Measurements from ENCODE around the gene PIEZO2. TPM values are rescaled to one million over a fixed set of nuclear protein-coding genes. Genes with fewer than 3 reads are reported as not detected.

The PIEZO2 gene
- total RNA-seq, 3 donors from 2014 or later (not counting 1 experiment from before 2014, with no cell fraction given): not detected

- WGBS (ENCODE audit: insufficient coverage): 6% methylated on average over 86 of the region's 86 CpGs
- no peaks in the 10 kb centered on the region for H3K4me1 Mint-ChIP-seq
- no peaks in the 10 kb centered on the region for H3K36me3 ChIP-seq (ENCODE audit: control insufficient read depth, insufficient read depth, low read length)
- H3K27me3 ChIP-seq (ENCODE audit: control insufficient read depth, insufficient read depth, low read length): no peaks in the 10 kb centered on the region
- no peaks in the 10 kb centered on the region for H3K4me1 ChIP-seq (ENCODE audit: control insufficient read depth, insufficient read depth, low read length)
- no peaks in the 10 kb centered on the region for H3K9me3 Mint-ChIP-seq
- no peaks in the 10 kb centered on the region for H3K36me3 Mint-ChIP-seq
- no peak overlapping the region for H3K27ac ChIP-seq (ENCODE audit: low read length)
- DNase-seq (no peak), ATAC-seq (no peak)
- no peak overlapping the region for H3K4me3 Mint-ChIP-seq
- intact Hi-C loops (cut with micrococcal nuclease): no loop called here
- no peak overlapping the region for H3K27ac Mint-ChIP-seq
- peaks cover 26 to 37% of the 10 kb centered on the region in 2 donors for H3K27me3 Mint-ChIP-seq (ENCODE audit: low read depth in 2 of 2)
- no peak overlapping the region for H3K4me3 ChIP-seq (ENCODE audit: low read length)
- no peak for TF ChIP-seq CTCF (IDR thresholded peaks at IDR 0.05)
- H3K9me3 ChIP-seq (ENCODE audit: control insufficient read depth, insufficient read depth, low read length): no peaks in the 10 kb centered on the region
These were observed 509 bp downstream of the PIEZO2 start for GRCh38 chr18:11148680-11149440.

GRCh38 chr18:11147962-11148679 lies 1.2 kb downstream of the PIEZO2 start:
- H3K27me3 ChIP-seq (ENCODE audit: control insufficient read depth, insufficient read depth, low read length): no peaks in the 10 kb centered on the region
- Mint-ChIP-seq H3K27me3 (ENCODE audit: low read depth in 2 of 2) (peaks cover 26 to 37% of the 10 kb centered on the region in 2 donors), H3K36me3 (no peaks in the 10 kb centered on the region), H3K4me3 (no peak overlapping the region), H3K4me1 (no peaks in the 10 kb centered on the region), H3K9me3 (peaks cover 0 to 2% of the 10 kb centered on the region in 2 donors), H3K27ac (no peak overlapping the region)
- no peaks in the 10 kb centered on the region for H3K9me3 ChIP-seq (ENCODE audit: control insufficient read depth, insufficient read depth, low read length)
- ATAC-seq (no peak), DNase-seq (no peak)
- no peaks in the 10 kb centered on the region for H3K36me3 ChIP-seq (ENCODE audit: control insufficient read depth, insufficient read depth, low read length)
- H3K4me3 ChIP-seq (ENCODE audit: low read length): no peak overlapping the region
- no peak for TF ChIP-seq CTCF (IDR thresholded peaks at IDR 0.05)
- 9% methylated on average over 37 of the region's 39 CpGs for WGBS (ENCODE audit: insufficient coverage)
- no peak overlapping the region for H3K27ac ChIP-seq (ENCODE audit: low read length)
- no peaks in the 10 kb centered on the region for H3K4me1 ChIP-seq (ENCODE audit: control insufficient read depth, insufficient read depth, low read length)
- intact Hi-C loops (cut with micrococcal nuclease): no loop called here

GRCh38 chr18:11147371-11147951 lies 1.9 kb downstream of the PIEZO2 start:
- Mint-ChIP-seq H3K27ac (no peak overlapping the region), H3K36me3 (no peaks in the 10 kb centered on the region), H3K27me3 (ENCODE audit: low read depth in 2 of 2) (peaks cover 26 to 37% of the 10 kb centered on the region in 2 donors), H3K4me1 (no peaks in the 10 kb centered on the region), H3K9me3 (peaks cover 0 to 2% of the 10 kb centered on the region in 2 donors), H3K4me3 (no peak overlapping the region)
- no peak for TF ChIP-seq CTCF (IDR thresholded peaks at IDR 0.05)
- WGBS (ENCODE audit: insufficient coverage): 21% methylated on average over 23 of the region's 23 CpGs
- H3K36me3 ChIP-seq (ENCODE audit: control insufficient read depth, insufficient read depth, low read length): no peaks in the 10 kb centered on the region
- H3K27me3 ChIP-seq (ENCODE audit: control insufficient read depth, insufficient read depth, low read length): no peaks in the 10 kb centered on the region
- DNase-seq: no peak
- no peak for ATAC-seq
- no peak overlapping the region for H3K4me3 ChIP-seq (ENCODE audit: low read length)
- no peak overlapping the region for H3K27ac ChIP-seq (ENCODE audit: low read length)
- no peaks in the 10 kb centered on the region for H3K4me1 ChIP-seq (ENCODE audit: control insufficient read depth, insufficient read depth, low read length)
- intact Hi-C loops (cut with micrococcal nuclease): no loop called here
- H3K9me3 ChIP-seq (ENCODE audit: control insufficient read depth, insufficient read depth, low read length): no peaks in the 10 kb centered on the region
